Stimulated activated CD4-positive, alpha-beta T cell treated with anti-CD3 and anti-CD28 coated beads, Interleukin-4, amount 100 ng/mL, for 4 hours (primary cell): ENCODE measurements around the gene AVEN.
"Not testable (repeated sequence)": the region's sequence is repeated elsewhere in the genome, so short reads cannot be mapped to it uniquely, and the experiment has no call there.

Experiments
- DNase-seq, 2 experiments: peaks; one replicate each; pipeline ENCODE4 v3.0.0-alpha.2; 2020

The AVEN gene

DNA sequence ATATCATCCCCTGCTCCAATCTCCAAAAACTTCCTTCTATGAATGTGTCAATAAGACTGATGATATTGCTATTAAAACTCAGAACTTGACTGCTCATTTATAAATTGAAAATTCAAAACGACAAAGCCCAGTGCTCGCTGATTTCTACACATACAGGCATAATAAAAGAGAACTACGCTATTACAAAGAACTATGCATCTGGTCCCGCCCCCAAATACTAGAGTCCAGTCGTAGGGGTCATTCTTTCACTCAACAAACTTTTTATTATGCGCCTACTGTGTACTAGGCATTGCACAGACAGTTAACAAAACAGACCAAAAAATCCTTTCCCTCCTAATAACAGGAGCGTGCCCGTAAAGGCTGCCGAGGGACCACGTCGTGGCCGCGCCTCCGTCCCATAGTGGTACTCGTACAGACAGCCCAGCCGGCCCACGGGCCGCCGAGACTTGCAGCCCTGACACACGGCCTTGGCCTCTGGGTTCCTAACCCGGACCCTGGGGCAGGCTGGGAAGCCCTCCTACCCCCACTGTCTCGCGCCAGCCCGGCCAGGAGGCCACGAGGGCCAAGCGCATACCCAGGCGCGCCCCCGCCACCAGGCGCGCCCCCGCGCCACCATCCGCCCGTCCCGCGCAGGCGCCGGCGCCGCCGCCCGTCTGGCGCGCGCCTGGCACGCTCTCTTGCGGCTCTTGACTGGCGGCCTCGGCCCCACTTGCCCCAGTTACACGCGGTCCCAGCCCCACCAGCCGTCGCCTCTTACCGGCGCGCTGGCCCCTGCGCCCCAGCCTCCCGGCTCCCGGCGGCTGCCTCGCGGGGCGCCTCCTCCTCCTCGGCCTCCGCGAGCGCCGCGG is 757 bp downstream of the AVEN start:
- DNase-seq = peak; percentile 71 to 73

DNA sequence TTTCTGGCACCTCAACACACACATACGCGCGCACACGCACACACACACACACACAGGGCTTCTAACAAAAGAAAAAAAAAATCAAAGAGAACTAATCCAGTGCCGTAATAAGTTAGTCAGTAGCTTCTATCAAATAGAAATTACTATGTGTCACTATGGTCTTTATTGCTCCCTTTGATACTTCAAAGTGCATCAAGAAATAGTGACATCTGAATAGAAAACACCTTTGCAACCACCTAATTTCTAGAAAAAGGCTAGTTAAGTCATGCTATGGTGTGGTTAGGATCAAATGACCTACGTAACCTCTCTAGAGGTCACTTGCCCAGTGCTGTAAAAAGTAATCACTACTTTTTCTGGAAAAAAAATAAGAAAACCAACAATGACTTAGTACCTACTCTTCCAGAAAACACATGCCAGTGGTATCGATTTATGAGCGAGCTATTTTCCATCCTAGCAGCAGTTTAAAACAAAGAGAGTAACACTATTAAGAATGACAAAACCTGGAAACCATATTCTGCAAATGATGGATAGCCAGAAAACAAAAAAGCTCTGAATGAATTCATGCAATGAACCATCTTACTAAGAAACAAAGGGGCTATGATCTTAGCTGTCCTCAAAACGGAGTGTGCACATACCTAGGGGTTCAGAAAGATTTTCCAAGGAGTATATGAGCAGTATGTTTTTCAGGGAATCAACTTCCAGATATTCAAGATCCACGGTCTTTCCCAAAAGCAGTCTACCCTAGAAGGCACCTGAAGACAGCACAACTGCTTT is 6.8 kb downstream of the AVEN start:
- DNase-seq = no peak

GRCh38 chr15:34027606-34028005 is 11.4 kb downstream of the AVEN start:
- DNase-seq = no peak

- DNase-seq = no peak
Observed at GRCh38 chr15:34025252-34025651, 13.8 kb downstream of the AVEN start.

DNA sequence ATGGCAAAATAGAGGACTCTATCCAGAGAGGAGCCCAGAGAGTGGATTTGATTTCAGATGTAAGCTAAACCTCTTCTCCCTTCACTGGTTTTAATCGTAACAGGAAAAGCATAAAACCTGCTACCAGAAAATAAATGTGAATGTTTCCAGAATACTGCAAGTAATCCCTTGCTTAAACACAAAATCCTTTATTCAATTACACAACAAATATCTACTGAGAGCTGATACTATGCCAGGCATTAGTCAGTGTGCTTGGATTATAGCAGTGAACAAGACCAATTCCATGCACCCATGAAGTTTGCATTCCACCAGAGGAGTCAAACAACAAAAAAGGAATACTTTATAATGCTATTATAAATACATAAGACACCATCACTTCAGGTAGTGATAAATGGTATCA is 15.1 kb downstream of the AVEN start:
- no peak for DNase-seq

DNA sequence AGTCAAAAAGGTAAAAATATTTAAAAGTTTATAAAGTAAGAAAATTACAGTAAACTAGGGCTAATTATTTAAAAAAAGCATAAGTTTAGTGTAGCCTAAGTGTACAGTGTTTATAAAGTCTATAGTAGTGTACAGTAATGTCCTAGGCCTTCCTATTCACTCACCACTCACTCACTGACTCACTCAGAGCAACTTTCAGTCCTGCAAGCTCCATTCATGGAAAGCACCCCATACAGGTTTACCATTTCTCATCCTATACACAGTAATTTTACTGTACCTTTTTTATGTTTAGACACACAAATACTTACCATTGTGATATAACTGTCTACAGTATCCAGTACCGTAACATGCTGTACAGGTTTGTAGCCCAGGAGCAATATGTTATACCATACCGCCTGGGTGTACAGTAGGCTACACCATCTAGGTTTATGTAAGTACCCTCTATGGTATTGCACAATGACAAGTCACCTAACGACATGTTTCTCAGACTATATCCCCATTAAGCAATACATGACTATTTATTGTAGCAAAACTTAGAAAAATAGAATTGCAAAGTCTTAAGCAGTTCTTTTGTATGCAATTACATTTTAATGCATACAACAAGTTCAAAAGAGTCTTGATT is 19.5 kb downstream of the AVEN start:
- no peak for DNase-seq

DNA sequence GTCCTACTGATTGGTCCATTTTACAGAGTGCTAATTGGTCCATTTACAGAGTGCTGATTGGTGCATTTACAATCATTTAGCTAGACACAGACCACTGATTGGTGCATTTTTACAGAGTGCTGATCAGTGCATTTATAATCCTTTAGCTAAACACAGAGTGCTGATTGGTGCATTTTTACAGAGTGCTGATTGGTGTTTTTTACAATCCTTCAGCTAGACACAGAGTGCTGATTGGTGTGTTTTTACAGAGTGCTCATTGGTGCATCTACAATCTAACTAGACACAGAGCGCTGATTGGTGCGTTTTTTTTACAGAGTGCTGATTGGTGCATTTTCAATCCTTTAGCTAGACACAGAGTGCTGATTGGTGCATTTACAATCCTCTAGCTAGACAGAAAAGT is 20.3 kb downstream of the AVEN start:
- DNase-seq = not testable (repeated sequence)

DNA sequence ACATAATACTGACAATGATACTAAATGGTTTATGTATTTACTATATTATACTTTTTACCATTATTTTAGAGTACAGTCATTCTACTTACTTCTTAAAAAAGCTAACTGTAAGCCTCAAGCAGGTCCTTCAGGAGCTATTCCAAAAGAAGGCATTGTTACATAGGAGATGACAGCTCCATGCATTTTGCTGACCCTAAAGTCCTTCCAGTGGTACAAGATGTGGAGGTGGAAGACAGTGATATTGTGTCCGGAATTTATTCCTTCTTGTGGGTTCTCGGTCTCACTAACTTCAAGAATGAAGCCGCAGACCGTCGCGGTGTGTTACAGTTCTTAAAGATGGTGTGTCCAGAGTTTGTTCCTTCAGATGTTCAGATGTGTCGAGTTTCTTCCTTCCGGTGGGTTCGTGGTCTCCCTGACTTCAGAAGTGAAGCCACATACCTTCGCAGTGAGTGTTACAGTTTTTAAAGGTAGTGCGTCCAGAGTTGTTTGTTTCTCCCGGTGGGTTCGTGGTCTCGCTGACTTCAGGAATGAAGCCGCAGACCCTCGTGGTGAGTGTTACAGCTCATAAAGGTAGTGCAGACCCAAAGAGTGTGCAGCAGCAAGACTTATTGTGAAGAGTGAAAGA is 20.9 kb downstream of the AVEN start:
- DNase-seq = no peak

- DNase-seq = no peak
Observed at GRCh38 chr15:34014556-34014955, 24.4 kb downstream of the AVEN start.

GRCh38 chr15:34013746-34014145 is 25.3 kb downstream of the AVEN start:
- DNase-seq = no peak

DNA sequence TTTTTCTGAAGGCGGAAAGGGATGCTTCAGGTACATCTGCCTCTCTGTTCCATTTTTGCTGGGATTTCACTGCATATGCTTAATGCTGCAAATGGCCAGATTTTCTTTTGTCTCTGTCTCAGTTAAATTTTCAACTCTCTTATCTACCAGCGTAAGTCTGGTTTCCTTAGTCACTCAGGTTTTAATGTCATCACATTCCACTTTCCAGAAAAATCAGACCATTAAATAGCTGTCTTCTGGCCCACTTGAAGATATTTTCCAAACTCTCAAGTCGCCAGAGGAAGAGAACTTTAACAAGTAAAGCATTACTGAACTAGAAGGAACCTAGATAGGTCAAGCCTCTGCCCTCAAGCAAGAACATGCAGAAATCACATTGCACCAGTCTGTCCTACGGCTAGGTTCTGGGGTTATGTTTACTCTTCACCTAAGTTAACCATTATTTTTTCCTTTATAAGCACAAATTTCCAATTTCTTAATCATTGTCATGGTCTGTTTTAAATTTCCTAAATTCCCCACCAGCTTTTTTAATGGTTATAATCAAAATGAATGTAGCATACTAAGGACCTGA is 26.5 kb downstream of the AVEN start:
- DNase-seq = no peak

DNA sequence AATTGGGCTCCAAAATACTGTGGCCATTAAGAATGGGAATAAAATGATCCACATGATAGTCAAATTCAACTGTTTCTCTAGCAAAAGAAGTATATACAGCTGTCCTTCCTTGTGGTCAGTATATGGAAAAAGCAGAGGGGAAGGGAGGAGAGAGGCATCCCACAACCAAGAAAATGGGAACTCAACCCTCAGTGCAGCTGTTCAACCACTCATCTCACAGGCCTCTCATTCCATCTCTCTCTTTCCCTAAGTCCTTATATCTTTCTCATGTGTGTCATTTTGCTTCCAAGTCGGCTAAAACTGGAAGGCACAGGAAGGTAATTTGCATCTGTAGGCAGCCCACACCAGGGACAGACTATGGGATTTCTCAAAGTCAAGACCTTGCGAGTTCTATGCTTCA is 27.5 kb downstream of the AVEN start:
- no peak for DNase-seq

- no peak for DNase-seq
Observed at GRCh38 chr15:34010921-34011320, 28.1 kb downstream of the AVEN start.

DNA sequence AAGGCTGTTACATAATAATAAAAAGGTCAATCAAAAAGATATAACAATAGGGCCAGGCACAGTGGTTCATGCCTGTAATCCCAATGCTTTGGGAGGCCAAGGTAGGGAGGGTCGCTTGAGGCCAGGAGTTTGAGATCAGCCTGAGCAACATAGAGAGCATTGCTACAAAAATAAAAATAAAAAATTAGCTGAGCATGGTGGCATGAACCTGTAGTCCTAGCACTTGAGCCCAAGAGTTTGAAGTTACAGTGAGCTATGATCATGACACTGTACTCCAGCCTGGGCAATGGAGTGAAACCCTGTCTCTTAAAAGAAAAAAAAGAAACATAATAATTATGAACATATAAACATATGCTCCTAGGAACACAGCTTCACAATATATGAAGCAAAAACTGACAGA is 29.3 kb downstream of the AVEN start:
- no peak for DNase-seq

DNA sequence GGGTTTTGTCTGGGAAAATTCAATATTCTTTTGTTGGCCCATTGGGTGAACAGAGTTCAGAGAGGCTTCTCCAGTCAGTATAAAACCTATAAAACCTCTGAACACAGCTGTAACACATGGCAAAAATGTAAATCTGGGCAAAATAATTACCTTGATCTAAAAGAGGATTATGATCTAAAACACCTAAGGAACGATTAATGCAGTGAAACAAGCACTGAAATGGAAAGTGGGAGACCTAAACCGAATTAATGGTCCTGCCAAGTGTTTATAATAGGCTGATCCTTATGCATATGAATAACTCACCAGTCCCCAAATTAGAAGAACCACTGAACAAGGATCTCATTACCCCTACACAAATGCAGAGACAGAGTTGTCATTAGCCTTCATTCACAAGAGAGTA is 32.6 kb downstream of the AVEN start:
- DNase-seq = no peak

DNA sequence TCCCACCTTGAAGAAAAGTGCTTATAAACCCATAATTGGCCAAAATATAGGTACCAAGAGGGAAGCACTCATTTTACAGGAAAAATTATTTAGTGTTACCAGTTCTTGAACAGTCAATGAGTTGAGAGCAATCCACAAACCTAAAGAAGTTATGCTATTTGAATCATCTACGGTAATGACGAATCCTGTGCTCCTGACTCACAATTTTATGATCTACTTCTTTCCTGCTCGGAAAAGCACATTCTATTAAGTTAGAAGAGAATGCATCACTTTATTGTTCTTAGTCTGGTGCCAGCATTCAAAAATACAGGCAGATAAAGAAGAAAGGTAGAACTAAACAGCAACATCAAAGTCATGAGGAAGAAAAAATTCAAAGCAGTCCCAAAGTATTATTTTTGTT is 37.5 kb downstream of the AVEN start:
- DNase-seq = no peak

DNA sequence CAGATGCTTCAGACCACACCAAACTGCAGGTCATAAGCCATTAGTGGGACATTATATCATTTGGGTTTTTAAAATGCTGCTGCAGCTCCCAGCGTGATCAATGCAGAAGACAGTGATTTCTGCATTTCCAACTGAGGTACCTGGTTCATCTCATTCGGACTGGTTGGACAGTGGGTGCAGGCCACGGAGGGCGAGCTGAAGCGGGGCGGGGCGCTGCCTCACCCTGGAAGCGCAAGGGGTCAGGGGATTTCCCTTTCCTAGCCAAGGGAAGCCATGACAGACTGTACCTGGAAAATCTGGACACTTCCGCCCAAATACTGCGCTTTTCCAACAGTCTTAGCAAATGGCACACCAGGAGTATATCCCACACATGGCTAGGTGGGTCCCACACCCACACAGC is 43.3 kb downstream of the AVEN start:
- not testable (repeated sequence) for DNase-seq

- DNase-seq = no peak
Observed at GRCh38 chr15:33994005-33994615, 44.9 kb downstream of the AVEN start.

- no peak for DNase-seq
Observed at GRCh38 chr15:33988384-33988783, 50.6 kb downstream of the AVEN start.

- no peak for DNase-seq
Observed at GRCh38 chr15:33987444-33987843, 51.6 kb downstream of the AVEN start.

GRCh38 chr15:33985751-33986150 is 53.3 kb downstream of the AVEN start:
- no peak for DNase-seq

GRCh38 chr15:33985287-33985686 is 53.7 kb downstream of the AVEN start:
- no peak for DNase-seq

DNA sequence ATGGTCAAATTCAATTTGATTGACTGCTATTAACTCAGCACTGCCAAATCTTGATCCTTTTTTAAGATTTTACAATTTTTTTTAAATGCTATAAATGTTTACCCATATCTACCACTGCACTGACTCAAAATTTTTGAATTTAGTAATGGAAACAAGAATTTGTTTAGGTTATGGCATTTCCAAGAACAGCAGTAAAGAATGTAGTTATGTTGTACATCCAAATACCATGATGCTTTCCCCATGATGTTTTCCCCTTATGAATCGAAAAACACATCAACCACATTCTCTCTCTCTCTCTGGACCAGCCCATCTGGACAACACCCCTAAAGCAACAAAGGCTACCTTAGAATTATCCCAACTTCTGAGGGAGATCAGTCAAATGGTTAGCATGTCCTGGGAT is 56.5 kb downstream of the AVEN start:
- no peak for DNase-seq
